NOMO-1 (cell line): ENCODE results near the gene ETV6.

Experiments
- DNase-seq, 2 experiments: peaks; one replicate each; lab custom pipeline; 2025; ENCODE audit not compliant: unreplicated experiment in 2 of 2; lab: John Stamatoyannopoulos, UW

The ETV6 gene

DNA sequence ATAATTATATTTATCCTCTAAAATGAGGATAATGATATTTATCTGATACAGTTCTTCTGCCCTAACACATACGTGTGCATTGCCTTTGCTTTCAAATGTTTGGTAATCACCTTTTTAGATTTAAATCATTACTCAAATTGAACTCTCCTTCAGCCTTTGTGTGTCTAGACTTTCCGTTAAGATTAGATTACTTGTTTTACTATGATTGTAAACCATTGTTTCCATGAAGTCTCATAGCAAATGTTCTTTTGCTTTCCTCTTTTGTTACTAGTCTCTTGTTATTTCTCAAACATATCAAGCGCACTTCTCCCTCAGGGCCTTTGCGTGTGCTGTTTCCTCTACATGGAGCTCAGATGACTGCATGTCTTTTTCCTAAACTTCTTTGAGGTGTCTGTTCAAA is 63.7 kb downstream of the ETV6 start:
- no peak for DNase-seq

GRCh38 chr12:11714626-11715025 is 65.2 kb downstream of the ETV6 start:
- peak in 1 of 2 experiments; percentile 15 for DNase-seq

- DNase-seq, result no peak
Observed at GRCh38 chr12:11715621-11716020, 66.1 kb downstream of the ETV6 start.

GRCh38 chr12:11716794-11717518 is 67.5 kb downstream of the ETV6 start:
- peak; percentile 35 to 47 for DNase-seq

DNA sequence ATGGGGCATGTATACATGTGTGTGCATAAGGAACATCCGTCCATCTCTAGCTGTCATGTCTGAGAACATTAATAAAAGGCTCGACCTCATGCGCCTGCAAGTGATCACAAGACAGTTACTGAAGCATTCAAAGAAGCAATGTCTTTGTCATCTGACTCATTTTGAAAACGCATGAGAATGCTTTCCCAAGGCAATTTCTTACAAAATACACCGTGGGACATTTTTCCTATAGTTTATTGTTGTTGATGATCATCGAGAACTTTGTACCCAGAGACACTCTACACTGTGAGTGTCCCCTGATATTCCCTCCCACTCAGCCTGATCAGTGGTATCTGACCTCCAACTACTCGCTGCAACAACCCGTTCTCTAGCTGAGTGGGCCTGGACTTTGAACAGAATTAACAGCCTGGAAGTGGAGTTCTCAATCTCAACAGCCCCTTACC is 68.1 kb downstream of the ETV6 start:
- no peak for DNase-seq

- DNase-seq, result no peak
Observed at GRCh38 chr12:11718105-11718504, 68.6 kb downstream of the ETV6 start.

GRCh38 chr12:11718768-11719253 is 69.3 kb downstream of the ETV6 start:
- DNase-seq, result no peak

DNA sequence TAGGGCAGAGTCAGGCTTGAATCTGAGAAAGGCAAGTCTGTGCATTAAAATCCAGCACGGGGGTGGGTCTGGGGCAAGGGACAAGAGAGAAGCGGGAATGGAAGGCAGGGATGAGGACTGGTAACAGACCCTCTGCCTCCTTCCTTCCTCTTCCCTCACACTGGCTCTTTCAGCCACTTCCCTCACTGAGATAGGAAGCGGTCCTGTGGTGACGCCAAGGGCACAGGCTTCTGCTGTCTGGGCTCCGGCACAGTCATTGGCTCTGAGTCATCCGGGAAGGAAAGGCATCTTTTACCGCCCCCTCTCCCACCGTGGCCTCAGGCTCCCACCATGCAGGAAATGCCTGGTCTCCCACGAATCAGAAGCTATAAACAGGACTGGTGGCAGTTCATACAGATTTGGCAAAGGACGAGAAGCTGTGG is 70.2 kb downstream of the ETV6 start:
- DNase-seq, result peak; percentile 26 to 53

DNA sequence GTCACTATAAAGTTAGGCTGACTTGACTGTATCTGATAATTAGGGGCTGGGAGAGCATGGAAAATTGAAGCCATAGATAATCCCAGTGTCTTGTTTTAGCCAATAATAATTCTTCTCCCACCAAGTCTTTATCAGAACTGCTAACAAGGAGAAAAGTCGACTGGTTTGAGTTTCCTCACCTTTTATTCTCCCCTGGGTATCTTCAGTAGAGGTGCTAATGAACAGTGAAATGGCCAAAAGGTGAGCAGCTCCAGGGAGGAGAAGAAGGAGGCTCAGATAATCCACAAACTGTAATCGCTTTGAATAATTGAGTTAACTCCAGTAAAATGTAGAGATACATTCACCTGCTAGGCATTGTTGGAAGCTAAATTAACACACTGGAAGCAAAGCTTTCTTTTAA is 72.6 kb downstream of the ETV6 start:
- no peak for DNase-seq

DNA sequence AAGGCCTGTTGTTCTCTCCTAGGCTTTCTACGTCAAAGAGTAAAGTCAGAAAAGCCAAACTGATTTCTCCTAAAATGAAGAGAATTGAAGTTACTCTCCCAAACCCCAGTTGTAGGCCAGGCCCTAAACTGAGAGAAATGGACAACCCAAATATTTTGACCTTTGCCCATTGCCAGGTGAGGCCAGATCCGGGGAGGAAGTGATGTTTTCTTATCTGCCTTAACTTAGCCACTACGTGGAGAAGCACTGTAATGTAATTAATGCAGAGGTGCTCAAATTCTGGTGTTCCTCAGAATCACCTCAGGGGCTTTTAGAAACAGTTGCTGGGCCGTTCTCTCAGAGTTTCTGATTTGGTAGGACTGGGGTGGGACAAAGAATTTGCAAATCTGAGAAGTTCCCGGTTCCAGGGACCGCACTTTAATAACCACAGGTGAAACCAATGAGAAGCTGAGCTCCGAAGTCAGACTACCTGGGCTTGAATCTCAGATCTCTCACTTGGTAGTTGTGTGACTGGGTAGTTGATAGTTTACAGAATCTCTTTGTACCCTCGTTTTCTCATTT is 73.2 kb downstream of the ETV6 start:
- no peak for DNase-seq

- DNase-seq, result no peak
Observed at GRCh38 chr12:11723993-11724392, 74.5 kb downstream of the ETV6 start.

- no peak for DNase-seq
Observed at GRCh38 chr12:11724888-11725311, 75.4 kb downstream of the ETV6 start.

DNA sequence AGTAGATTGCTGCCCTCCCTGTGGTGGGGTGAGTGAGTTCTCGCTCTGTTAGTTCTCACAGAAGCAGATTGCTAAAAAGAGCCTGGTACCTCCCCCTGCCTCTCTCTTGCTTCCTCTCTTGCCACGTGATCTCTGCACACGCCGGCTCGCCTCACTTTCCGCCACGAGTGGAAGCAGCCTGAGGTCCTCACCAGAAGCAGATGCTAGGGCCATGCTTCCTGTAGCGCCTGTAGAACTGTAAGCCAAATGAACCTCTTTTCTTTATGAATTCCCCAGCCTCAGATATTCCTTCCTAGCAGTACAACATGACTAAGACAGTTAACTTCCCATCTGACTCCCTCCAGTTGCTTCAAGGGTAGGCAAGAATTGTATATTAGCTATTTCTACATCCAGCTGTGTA is 76.2 kb downstream of the ETV6 start:
- DNase-seq, result no peak

GRCh38 chr12:11726659-11727058 is 77.2 kb downstream of the ETV6 start:
- no peak for DNase-seq

DNA sequence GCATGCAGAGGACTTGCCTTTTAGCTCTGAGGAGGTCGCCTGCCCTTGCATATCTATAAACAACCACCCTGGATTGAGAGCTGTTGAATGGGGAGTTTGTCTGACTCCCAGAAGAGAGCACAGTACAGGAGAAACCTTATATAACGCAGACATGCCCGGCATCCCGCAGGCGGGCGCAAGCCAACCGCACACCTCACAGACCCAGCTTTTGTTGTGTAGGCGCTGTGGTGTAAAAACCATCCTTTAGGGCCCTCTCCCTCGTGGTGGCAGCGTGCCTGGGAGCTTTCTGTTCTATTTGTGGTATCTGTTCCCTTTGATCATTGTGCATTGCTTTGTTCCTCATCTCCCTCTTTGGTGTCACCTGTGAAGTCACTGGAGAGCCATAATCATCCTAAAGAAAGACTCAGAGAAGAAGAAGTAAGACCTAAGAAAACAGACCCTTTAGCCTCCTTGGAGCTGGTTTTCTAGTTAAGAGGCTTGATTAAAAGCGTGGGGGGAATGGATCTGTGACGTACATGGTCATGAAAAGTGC is 77.7 kb downstream of the ETV6 start:
- DNase-seq, result no peak

- no peak for DNase-seq
Observed at GRCh38 chr12:11728154-11728755, 78.8 kb downstream of the ETV6 start.

DNA sequence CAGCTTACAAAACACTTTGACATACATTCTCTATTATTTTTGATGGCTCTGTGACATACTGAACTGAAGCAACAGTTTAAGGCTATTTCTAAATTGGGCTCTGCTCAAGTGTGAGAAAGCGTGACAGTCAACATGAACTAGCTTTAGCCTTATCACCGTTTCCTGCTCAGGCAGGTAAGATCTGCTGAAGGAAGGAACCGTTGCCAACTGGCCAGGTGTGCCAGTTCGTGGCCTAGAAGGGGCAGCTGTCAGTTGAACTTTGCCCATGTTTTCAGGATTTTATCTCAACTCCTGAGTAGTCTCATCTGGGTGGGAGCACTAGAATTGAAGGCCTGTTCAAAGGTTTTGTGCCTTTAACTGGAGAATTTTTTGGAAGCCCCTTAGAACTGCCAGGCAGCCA is 79.5 kb downstream of the ETV6 start:
- DNase-seq, result no peak

DNA sequence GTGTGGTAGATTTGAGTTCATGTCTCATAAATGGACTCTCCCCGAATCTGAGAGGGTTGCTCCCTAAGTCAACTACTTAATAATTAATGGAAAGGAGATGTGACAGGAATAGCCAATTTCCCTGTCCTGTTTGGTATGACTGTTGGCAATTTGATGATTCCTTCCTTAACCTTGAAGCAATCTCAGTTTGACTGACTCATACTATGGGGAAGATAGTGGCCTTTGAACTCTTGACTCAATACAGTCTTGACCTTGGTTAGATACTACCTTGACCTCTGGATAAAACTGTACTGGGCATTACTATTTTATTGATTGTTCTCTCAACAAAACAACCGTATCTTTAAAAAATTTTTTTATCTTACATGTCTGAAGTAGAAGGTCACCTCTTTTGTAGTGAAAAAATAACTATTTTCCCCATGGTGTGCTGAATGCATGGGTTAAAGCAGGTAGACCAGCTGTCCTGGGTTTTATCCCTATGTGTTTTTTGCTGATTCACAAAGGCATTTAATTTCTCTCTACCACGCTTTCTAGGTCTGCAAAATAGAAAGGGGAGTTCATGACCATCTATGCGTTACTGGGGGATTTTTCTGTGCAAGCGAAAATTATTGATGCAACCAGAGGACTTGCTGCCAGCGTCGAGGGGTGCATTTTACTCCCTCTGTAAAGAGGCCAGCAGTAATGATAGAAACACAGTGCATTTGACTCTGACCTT is 80.1 kb downstream of the ETV6 start:
- no peak for DNase-seq

DNA sequence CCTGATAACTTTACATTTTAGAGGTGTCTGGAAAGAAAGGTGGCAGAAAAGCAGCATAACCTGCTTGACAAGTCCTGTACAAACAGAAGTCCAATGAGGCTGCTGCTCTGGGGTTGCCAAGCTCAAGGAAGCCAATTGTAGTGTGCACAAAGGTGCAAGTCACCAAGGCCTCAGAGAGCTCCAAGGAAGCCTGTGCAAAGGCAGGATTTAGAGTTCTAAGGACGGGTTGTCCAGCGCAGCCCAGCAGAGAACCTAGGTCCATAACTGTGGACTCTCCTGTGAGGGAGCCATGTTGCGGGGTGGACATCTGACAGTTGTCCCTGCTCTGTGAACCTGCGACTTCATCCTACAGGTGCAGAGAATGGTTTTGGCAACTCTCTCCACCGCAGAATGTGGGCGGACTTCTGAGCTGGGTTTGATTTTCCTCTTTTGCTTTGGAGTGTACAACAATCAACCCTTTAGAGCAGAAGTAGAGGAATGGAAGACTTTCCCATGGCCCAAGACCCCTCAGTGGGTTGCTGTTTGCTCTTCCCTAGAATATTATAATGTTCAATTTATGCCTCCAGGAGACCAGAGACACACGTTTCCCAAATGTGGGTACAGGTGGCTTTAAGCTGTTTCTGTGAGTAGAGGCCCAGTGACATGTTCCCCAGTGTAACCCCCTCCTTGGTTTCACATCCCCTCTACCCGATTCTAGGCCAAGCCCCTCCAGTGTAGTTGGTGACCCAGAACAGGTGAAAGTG is 81.0 kb downstream of the ETV6 start:
- DNase-seq, result no peak

DNA sequence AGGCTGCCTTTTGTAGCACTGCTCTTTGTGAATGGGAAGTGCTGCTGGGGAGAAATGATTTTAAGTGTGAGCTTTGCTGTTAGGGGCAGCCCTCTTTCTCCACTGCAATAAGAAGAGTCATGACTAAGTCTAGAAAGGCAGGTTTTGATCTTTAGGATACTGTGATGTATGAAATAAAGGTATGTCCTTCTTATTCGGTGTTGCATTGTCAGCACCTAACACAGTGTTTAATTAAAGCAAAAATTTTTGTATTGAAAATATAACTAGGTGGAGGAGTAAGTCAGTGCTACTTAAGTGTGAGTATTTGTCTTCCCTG is 81.5 kb downstream of the ETV6 start:
- no peak for DNase-seq

DNA sequence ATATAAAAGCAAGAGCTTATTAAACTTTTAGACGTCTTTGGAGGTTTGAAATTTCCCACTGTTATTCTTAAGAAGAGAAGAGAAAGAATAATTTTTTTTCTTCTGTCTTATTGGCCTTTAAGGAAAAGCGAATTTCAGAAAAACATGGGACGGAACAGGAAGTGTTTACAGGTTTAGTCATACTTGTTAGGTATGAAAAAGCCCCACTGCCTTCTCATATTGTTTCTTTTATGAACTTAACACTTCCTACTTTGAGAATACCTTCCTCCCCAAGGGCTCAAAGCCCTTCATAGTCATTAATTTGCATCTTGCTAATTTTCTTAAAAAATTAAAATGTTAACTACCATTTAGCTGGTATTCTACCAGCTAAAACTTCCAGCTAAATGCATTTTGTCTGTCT is 82.0 kb downstream of the ETV6 start:
- DNase-seq, result peak in 1 of 2 experiments; percentile 19
